Gastrocnemius medialis (tissue), 4 donors: ENCODE data around the gene KLHDC7B. TPM values are rescaled to one million over a fixed set of nuclear protein-coding genes. Genes with fewer than 3 reads are reported as not detected.
A peak's percentile ranks its signal among the peaks of the same experiment; 100 is the strongest.

Experiments
- ATAC-seq, 2 donors: fragments of 150-250 bp; one replicate each; pipeline ENCODE4 v1.9.1; 2016
- DNase-seq, 2 donors: peaks; one replicate each; pipeline ENCODE4 v3.0.0-alpha.2; 2019
- H3K27ac ChIP-seq, 4 donors: fragments of 200-600 bp; sonication (generic); 1 replicate in 1 of 4; 2 replicates in 3 of 4; pipeline ENCODE4 v1.5.1; 2016 to 2018; ENCODE audit warnings: mild to moderate bottlenecking in 2 of 4, moderate library complexity in 1 of 4
- H3K27me3 ChIP-seq, 3 donors: fragments of 200-600 bp; sonication (generic) in 2 of 3; 1 replicate in 1 of 3; 2 replicates in 2 of 3; pipeline versions ENCODE4 v1.5.1 to v1.6.0; 2016 to 2019; ENCODE audit warnings: mild to moderate bottlenecking in 1 of 3, moderate library complexity in 1 of 3
- H3K36me3 ChIP-seq, 2 donors: fragments of 200-600 bp; sonication (generic) in 1 of 2; one replicate each; pipeline ENCODE4 v1.5.1; 2017 to 2018
- H3K4me1 ChIP-seq, 2 donors: fragments of 200-600 bp; sonication (generic) in 1 of 2; one replicate each; pipeline ENCODE4 v1.5.1; 2016 to 2017; ENCODE audit warnings: mild to moderate bottlenecking in 2 of 2
- H3K4me3 ChIP-seq, 4 donors: fragments of 200-600 bp; sonication (generic) in 3 of 4; 1 replicate in 1 of 4; 2 replicates in 3 of 4; pipeline ENCODE4 v1.5.1; 2016 to 2019; ENCODE audit warnings: mild to moderate bottlenecking in 2 of 4
- H3K9me3 ChIP-seq, 3 donors: fragments of 200-600 bp; sonication (generic) in 2 of 3; 1 replicate in 1 of 3; 2 replicates in 2 of 3; pipeline ENCODE4 v1.5.1; 2016 to 2019
- POLR2A ChIP-seq, 2 donors: fragments of 450-650 bp; IDR thresholded peaks; one replicate each; pipeline ENCODE4 v1.6.1; 2017; ENCODE audit warnings: antibody characterized with exemption in 2 of 2, mild to moderate bottlenecking in 2 of 2, moderate library complexity in 2 of 2
- in situ Hi-C, 4 donors: fragments of 200-750 bp; cut with MboI; loops; one replicate each; pipeline versions ENCODE4 v1.15.0 to v1.8.0; 2017; ENCODE audit warnings: low sequenced_read_pairs in 4 of 4
- intact Hi-C: fragments of 100-400 bp; cut with DNase I; formaldehyde crosslinking; loops from one replicate; pipeline ENCODE4 v1.15.1; 2023; ENCODE audit warnings: low total_unique reads
- total RNA-seq, 4 donors: library from RNA; depleted of rRNA; stranded (reverse); fragments of >200 nt; gene quantifications; one replicate each; pipeline versions ENCODE4 v1.1.0 to v1.2.3, GENCODE V29; 2016
- TF ChIP-seq, protein P1 (sequence below), 5 experiments: fragments of 450-650 bp in 3 of 5; fragments of 200-600 bp in 2 of 5; sonication (generic) in 2 of 5; IDR thresholded peaks in 4 of 5; conservative IDR thresholded peaks in 1 of 5; 1 replicate in 4 of 5; 2 replicates in 1 of 5; pipeline ENCODE4 v1.5.1; 2016 to 2019; ENCODE audit warnings: antibody characterized with exemption in 5 of 5, mild to moderate bottlenecking in 3 of 5, moderate library complexity in 3 of 5

The KLHDC7B gene
- total RNA-seq, 4 donors from 2014 or later: not detected

DNA sequence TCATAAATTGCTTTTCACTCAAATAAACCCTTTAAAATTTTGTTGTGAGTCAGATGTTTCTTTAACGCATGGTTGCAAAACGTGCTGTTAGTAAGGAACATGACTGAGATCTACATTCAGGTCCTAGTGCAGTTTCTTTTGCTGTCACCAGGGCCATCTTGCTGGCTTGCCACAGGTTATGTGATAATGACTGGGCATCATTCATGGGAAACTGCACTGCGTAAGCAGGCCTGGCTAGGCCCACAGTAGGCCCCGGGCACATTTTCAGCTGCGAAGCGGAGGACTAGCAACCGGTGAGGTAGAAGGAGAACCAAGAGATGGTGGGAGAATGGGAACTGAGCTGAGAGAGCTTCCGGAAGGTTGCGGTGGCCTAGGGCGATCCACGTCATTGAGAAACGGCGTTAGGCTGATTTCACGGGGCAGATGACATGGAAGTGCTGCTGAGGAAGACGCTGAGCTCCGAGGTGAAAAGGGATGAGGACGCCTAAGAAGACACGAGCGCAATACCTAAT, 3.2 kb upstream of the KLHDC7B start:
- Histone ChIP-seq H3K4me3 (no peak overlapping the region), H3K36me3 (no peaks in the 10 kb centered on the region), H3K4me1 (peaks cover 4 to 8% of the 10 kb centered on the region in 2 donors), H3K9me3 (no peaks in the 10 kb centered on the region), H3K27me3 (peaks cover 13 to 28% (median 25%) of the 10 kb centered on the region in 3 donors), H3K27ac (no peak overlapping the region)
- TF ChIP-seq POLR2A (IDR thresholded peaks at IDR 0.05): no peak
- TF ChIP-seq, protein P1, sequence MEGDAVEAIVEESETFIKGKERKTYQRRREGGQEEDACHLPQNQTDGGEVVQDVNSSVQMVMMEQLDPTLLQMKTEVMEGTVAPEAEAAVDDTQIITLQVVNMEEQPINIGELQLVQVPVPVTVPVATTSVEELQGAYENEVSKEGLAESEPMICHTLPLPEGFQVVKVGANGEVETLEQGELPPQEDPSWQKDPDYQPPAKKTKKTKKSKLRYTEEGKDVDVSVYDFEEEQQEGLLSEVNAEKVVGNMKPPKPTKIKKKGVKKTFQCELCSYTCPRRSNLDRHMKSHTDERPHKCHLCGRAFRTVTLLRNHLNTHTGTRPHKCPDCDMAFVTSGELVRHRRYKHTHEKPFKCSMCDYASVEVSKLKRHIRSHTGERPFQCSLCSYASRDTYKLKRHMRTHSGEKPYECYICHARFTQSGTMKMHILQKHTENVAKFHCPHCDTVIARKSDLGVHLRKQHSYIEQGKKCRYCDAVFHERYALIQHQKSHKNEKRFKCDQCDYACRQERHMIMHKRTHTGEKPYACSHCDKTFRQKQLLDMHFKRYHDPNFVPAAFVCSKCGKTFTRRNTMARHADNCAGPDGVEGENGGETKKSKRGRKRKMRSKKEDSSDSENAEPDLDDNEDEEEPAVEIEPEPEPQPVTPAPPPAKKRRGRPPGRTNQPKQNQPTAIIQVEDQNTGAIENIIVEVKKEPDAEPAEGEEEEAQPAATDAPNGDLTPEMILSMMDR (IDR thresholded peaks at IDR 0.05 in 4 of 5, conservative IDR thresholded peaks at IDR 0.05 in 1 of 5): no peak
- intact Hi-C loops: no loop called here
- in situ Hi-C loops: no loop called here
- no peak for DNase-seq
- no peak for ATAC-seq

GRCh38 chr22:50544078-50544745, 1.5 kb upstream of the KLHDC7B start:
- intact Hi-C loops (no loop called here), in situ Hi-C loops (no loop called here)
- Histone ChIP-seq H3K9me3 (no peaks in the 10 kb centered on the region), H3K27ac (no peak overlapping the region), H3K4me3 (peak overlapping the region in 3 of 4 donors; percentile 25 to 44 (median 40)), H3K36me3 (no peaks in the 10 kb centered on the region), H3K27me3 (peaks cover 25 to 43% (median 41%) of the 10 kb centered on the region in 3 donors), H3K4me1 (peaks cover 10 to 13% of the 10 kb centered on the region in 2 donors)
- no peak for TF ChIP-seq POLR2A (IDR thresholded peaks at IDR 0.05)
- TF ChIP-seq, protein P1 (IDR thresholded peaks at IDR 0.05 in 4 of 5, conservative IDR thresholded peaks at IDR 0.05 in 1 of 5): peak in 4 of 5 experiments; percentile 22 to 46 (median 38)
- ATAC-seq (peak in 1 of 2 donors; percentile 34), DNase-seq (no peak)

- no peak for ATAC-seq
- Histone ChIP-seq H3K4me1 (peaks cover 9 to 13% of the 10 kb centered on the region in 2 donors), H3K27me3 (peaks cover 31 to 49% (median 45%) of the 10 kb centered on the region in 3 donors), H3K9me3 (no peaks in the 10 kb centered on the region), H3K36me3 (no peaks in the 10 kb centered on the region), H3K4me3 (no peak overlapping the region), H3K27ac (no peak overlapping the region)
- in situ Hi-C loops: no loop called here
- no peak for DNase-seq
- TF ChIP-seq, protein P1 (IDR thresholded peaks at IDR 0.05 in 4 of 5, conservative IDR thresholded peaks at IDR 0.05 in 1 of 5): no peak
- intact Hi-C loops: no loop called here
These were observed 899 bp upstream of the KLHDC7B start for GRCh38 chr22:50544746-50545253.

- no peak for TF ChIP-seq POLR2A (IDR thresholded peaks at IDR 0.05)
- TF ChIP-seq, protein P1 (IDR thresholded peaks at IDR 0.05 in 4 of 5, conservative IDR thresholded peaks at IDR 0.05 in 1 of 5): no peak
- in situ Hi-C loops: no loop called here
These were observed 895 bp downstream of the KLHDC7B start for GRCh38 chr22:50546326-50547262.

More at GRCh38 chr22:50546326-50547262, 895 bp downstream of the KLHDC7B start:
- intact Hi-C loops: no loop called here
- no peaks in the 10 kb centered on the region for H3K36me3 ChIP-seq
- H3K9me3 ChIP-seq: no peaks in the 10 kb centered on the region
- H3K4me3 ChIP-seq: no peak overlapping the region
- DNase-seq (no peak), ATAC-seq (no peak)
- H3K27me3 ChIP-seq: peaks cover 33 to 54% (median 53%) of the 10 kb centered on the region in 3 donors
- H3K4me1 ChIP-seq: peaks cover 9 to 13% of the 10 kb centered on the region in 2 donors
- no peak overlapping the region for H3K27ac ChIP-seq
